Neural cell (in vitro differentiated cells): ENCODE data around the gene DYNLRB1.

Source experiments
- EP300 ChIP-seq: fragments of 450-650 bp; conservative IDR thresholded peaks from 2 replicates; pipeline ENCODE4 v1.6.1; 2014; ENCODE audit warnings: antibody characterized with exemption, mild to moderate bottlenecking, moderate library complexity; ENCODE audit not compliant: poor library complexity, severe bottlenecking
- EZH2 ChIP-seq: fragments of 200-600, 300-800 bp; shearing (Covaris generic), sonication (generic); IDR thresholded peaks from 2 replicates; pipeline ENCODE4 v1.6.1; 2014; ENCODE audit warnings: antibody characterized with exemption, low read length, borderline replicate concordance, mild to moderate bottlenecking; ENCODE audit not compliant: insufficient read depth, poor library complexity, severe bottlenecking
- MXI1 ChIP-seq: fragments of 450-650 bp; conservative IDR thresholded peaks from 2 replicates; pipeline ENCODE4 v1.6.1; 2014; ENCODE audit warnings: antibody characterized with exemption, mild to moderate bottlenecking; ENCODE audit not compliant: poor library complexity, severe bottlenecking
- POLR2AphosphoS5 ChIP-seq: IDR thresholded peaks from 2 replicates; pipeline ENCODE4 v1.6.1; 2012
- RAD21 ChIP-seq: fragments of 450-650 bp; conservative IDR thresholded peaks from 2 replicates; pipeline ENCODE4 v1.6.1; 2014; ENCODE audit warnings: antibody characterized with exemption, mild to moderate bottlenecking, moderate library complexity
- REST ChIP-seq: IDR thresholded peaks from 2 replicates; pipeline ENCODE4 v1.6.1; 2012; ENCODE audit warnings: borderline replicate concordance
- SMC3 ChIP-seq: fragments of 450-650 bp; conservative IDR thresholded peaks from 2 replicates; pipeline ENCODE4 v1.6.1; 2014; ENCODE audit warnings: antibody characterized with exemption, mild to moderate bottlenecking, moderate library complexity; ENCODE audit not compliant: poor library complexity
- TAF1 ChIP-seq: IDR thresholded peaks from 2 replicates; pipeline ENCODE4 v1.6.1; 2012; ENCODE audit warnings: low read depth
- TF ChIP-seq, protein P1 (sequence below): fragments of 450-650 bp; IDR thresholded peaks from 2 replicates; pipeline ENCODE4 v1.5.1; 2014; ENCODE audit warnings: antibody characterized with exemption, mild to moderate bottlenecking, moderate library complexity; ENCODE audit not compliant: poor library complexity, severe bottlenecking

DNA sequence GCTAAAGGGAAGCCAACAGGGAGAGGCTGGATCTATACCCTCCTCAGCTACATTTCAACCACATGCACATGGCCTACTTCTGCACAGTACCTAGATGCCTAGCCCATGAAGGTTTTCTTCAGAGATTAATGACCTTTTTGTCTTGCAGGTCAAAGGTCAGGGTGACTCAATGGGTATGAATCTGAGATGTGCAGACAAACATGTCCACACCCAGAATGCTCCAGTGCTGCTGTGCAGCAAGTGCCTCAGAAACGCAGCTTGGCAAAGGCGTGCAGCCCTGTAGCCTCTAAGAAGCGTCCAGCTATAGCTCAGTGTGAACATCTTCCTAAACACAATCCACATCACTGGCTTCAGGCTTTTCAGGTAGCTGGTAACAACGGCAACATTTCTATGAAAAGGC, 66.7 kb downstream of the DYNLRB1 start:
- TF ChIP-seq EP300 (no peak), EZH2 (no peak), POLR2AphosphoS5 (no peak), TAF1 (no peak), SMC3 (no peak), REST (no peak), RAD21 (no peak), MXI1 (no peak)
- TF ChIP-seq, protein P1, sequence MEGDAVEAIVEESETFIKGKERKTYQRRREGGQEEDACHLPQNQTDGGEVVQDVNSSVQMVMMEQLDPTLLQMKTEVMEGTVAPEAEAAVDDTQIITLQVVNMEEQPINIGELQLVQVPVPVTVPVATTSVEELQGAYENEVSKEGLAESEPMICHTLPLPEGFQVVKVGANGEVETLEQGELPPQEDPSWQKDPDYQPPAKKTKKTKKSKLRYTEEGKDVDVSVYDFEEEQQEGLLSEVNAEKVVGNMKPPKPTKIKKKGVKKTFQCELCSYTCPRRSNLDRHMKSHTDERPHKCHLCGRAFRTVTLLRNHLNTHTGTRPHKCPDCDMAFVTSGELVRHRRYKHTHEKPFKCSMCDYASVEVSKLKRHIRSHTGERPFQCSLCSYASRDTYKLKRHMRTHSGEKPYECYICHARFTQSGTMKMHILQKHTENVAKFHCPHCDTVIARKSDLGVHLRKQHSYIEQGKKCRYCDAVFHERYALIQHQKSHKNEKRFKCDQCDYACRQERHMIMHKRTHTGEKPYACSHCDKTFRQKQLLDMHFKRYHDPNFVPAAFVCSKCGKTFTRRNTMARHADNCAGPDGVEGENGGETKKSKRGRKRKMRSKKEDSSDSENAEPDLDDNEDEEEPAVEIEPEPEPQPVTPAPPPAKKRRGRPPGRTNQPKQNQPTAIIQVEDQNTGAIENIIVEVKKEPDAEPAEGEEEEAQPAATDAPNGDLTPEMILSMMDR, result no peak
